K562 (cell line): ENCODE data around the gene MBD2. TPM values are rescaled to one million over a fixed set of nuclear protein-coding genes. Genes with fewer than 3 reads are reported as not detected.

Experiments
- ATAC-seq: fragments of 200-7000 bp; cut with Tn5 transposase; 3 replicates; pipeline ENCODE4 v1.9.1; 2020; ENCODE audit warnings: moderate library complexity
- BruUV-seq: library from RNA; stranded (reverse); fragments of 400-500 nt; replicated peaks from 2 replicates; lab custom pipeline; 2021; lab: Mats Ljungman, UMichigan
- CTCF ChIA-PET: fragments of 300-600 bp; formaldehyde crosslinking; extraction: SDS; loops from one replicate; lab custom pipeline; 2021; ENCODE audit warnings: low intra/inter-chr PET ratio; lab: Yijun Ruan, JAX
- POLR2A ChIA-PET: fragments of 300-600, 350-650 bp; sonication (Branson Sonifier 250); formaldehyde crosslinking; extraction: SDS; loops from one replicate; lab custom pipeline; 2021; ENCODE audit warnings: antibody characterized with exemption, inconsistent platforms; lab: Yijun Ruan, JAX
- DNase-seq, 4 experiments: peaks; one replicate each; pipeline versions ENCODE4 v3.0.0 to v3.0.0-alpha.2; 2011 to 2018; ENCODE audit warnings: low spot score in 3 of 4, mixed read lengths in 3 of 4; ENCODE audit errors: extremely low read depth in 1 of 4
- FAIRE-seq: peaks from 2 replicates; lab custom pipeline; 2011; peaks lifted over from hg19 to GRCh38; lab: Jason Lieb, UNC
- H2AFZ ChIP-seq: 2 replicates; pipeline ENCODE4 v1.6.0; 2011; ENCODE audit warnings: low read depth, low read length, control low read depth, inconsistent platforms
- H3K27ac ChIP-seq: fragments of 200-600 bp; 3 replicates; pipeline ENCODE4 v1.8.0; 2011; ENCODE audit warnings: low read depth, mild to moderate bottlenecking, control low read depth, inconsistent platforms, low read length, moderate library complexity, mixed read lengths; ENCODE audit errors: extremely low read depth
- H3K27me3 ChIP-seq, 2 experiments: fragments of 300-600 bp in 1 of 2; 2 replicates in 1 of 2; 3 replicates in 1 of 2; pipeline versions ENCODE4 v1.6.0 to v1.8.0; 2011; ENCODE audit warnings: inconsistent platforms in 2 of 2, low read length in 2 of 2, mild to moderate bottlenecking in 1 of 2, mixed read lengths in 1 of 2, moderate library complexity in 1 of 2; ENCODE audit not compliant: control insufficient read depth in 2 of 2, insufficient read depth in 2 of 2
- H3K36me3 ChIP-seq: fragments of 300-600 bp; 3 replicates; pipeline ENCODE4 v1.8.0; 2011; ENCODE audit warnings: mild to moderate bottlenecking, low read length, inconsistent platforms; ENCODE audit not compliant: control insufficient read depth, insufficient read depth
- H3K4me1 ChIP-seq, 2 experiments: fragments of 200-600 bp in 1 of 2; replicated peaks in 1 of 2; 2 replicates in 1 of 2; 3 replicates in 1 of 2; pipeline versions ENCODE4 v1.5.1 to v1.8.0; 2011; ENCODE audit warnings: inconsistent platforms in 2 of 2, low read length in 2 of 2, mild to moderate bottlenecking in 1 of 2, mixed read lengths in 1 of 2, moderate library complexity in 1 of 2; ENCODE audit not compliant: control insufficient read depth in 2 of 2, insufficient read depth in 2 of 2
- H3K4me2 ChIP-seq: 2 replicates; pipeline ENCODE4 v1.6.1; 2011; ENCODE audit warnings: low read length, control low read depth, inconsistent platforms, mixed read lengths; ENCODE audit not compliant: insufficient read depth
- H3K4me3 ChIP-seq: fragments of 200-600 bp; sonication (generic), shearing (Covaris generic); 2 replicates; pipeline ENCODE4 v1.5.1; 2016; ENCODE audit warnings: control low read depth, inconsistent platforms
- H3K79me2 ChIP-seq: fragments of 200-600 bp; 3 replicates; pipeline ENCODE4 v1.8.0; 2011; ENCODE audit warnings: low read length, inconsistent platforms; ENCODE audit not compliant: control insufficient read depth, insufficient read depth
- H3K9ac ChIP-seq, 2 experiments: 2 replicates each; pipeline versions ENCODE4 v1.6.0 to v1.6.1; 2011; ENCODE audit warnings: low read depth in 2 of 2, low read length in 2 of 2, control low read depth in 1 of 2, inconsistent platforms in 1 of 2, mild to moderate bottlenecking in 1 of 2, mixed read lengths in 1 of 2; ENCODE audit not compliant: insufficient read depth in 1 of 2
- H3K9me1 ChIP-seq: one replicate; pipeline ENCODE4 v1.6.0; 2011; ENCODE audit warnings: inconsistent platforms, mild to moderate bottlenecking, low read length, moderate library complexity; ENCODE audit not compliant: control insufficient read depth, insufficient read depth
- H3K9me3 ChIP-seq: replicated peaks from 2 replicates; pipeline ENCODE4 v1.5.1; 2011; ENCODE audit warnings: low read depth, low read length, inconsistent platforms; ENCODE audit not compliant: control insufficient read depth, insufficient read depth
- H4K20me1 ChIP-seq: replicated peaks from 2 replicates; pipeline ENCODE4 v1.6.1; 2011; ENCODE audit warnings: low read length, inconsistent platforms, mixed read lengths; ENCODE audit not compliant: control insufficient read depth, insufficient read depth
- ATF6 ChIP-seq: sonication (generic); formaldehyde crosslinking; IDR thresholded peaks from 2 replicates; pipeline ENCODE4 v1.4.0; 2020; ENCODE audit warnings: mild to moderate bottlenecking, missing genetic modification reagents
- ETS2 ChIP-seq: IDR thresholded peaks from 2 replicates; pipeline ENCODE4 v1.6.1; 2016; ENCODE audit warnings: borderline replicate concordance, missing genetic modification characterization, mild to moderate bottlenecking, moderate library complexity, missing compliant biosample characterization; ENCODE audit not compliant: poor library complexity, severe bottlenecking
- GTF2E2 ChIP-seq: fragments of 200-800 bp; sonication (Bioruptor generic); IDR thresholded peaks from 2 replicates; pipeline ENCODE4 v1.6.1; 2016; ENCODE audit warnings: missing genetic modification characterization, missing compliant biosample characterization
- NR4A1 ChIP-seq, 2 experiments: fragments of 250-450 bp in 1 of 2; fragments of 450-650 bp in 1 of 2; sonication (Bioruptor Pico) in 1 of 2; IDR thresholded peaks; 2 replicates each; pipeline versions ENCODE4 v1.4.0 to v1.6.1; 2016 to 2020; ENCODE audit warnings: mild to moderate bottlenecking in 2 of 2, missing compliant biosample characterization in 1 of 2, missing genetic modification characterization in 1 of 2, moderate library complexity in 1 of 2
- RAD21 ChIP-seq, 2 experiments: fragments of 250-450 bp in 1 of 2; fragments of 450-650 bp in 1 of 2; sonication (Bioruptor Pico) in 1 of 2; formaldehyde crosslinking in 1 of 2; IDR thresholded peaks in 1 of 2; conservative IDR thresholded peaks in 1 of 2; 2 replicates each; pipeline versions ENCODE4 v1.4.0 to v1.8.0; 2020 to 2022; ENCODE audit warnings: mild to moderate bottlenecking in 2 of 2, moderate library complexity in 1 of 2
- SPI1 ChIP-seq: IDR thresholded peaks from 2 replicates; pipeline ENCODE4 v1.6.1; 2011; ENCODE audit warnings: low read depth, low read length, control low read depth, borderline replicate concordance
- ZNF445 ChIP-seq: fragments of 250-450 bp; sonication (Bioruptor Pico); IDR thresholded peaks from 2 replicates; pipeline ENCODE4 v1.4.0; 2020; ENCODE audit warnings: low read depth, mild to moderate bottlenecking, moderate library complexity
- ZNF699 ChIP-seq: fragments of 250-450 bp; sonication (Bioruptor Pico); IDR thresholded peaks from 2 replicates; pipeline ENCODE4 v1.8.0; 2021; ENCODE audit warnings: mild to moderate bottlenecking, moderate library complexity; ENCODE audit not compliant: insufficient replicate concordance
- ZSCAN29 ChIP-seq: fragments of 450-650 bp; IDR thresholded peaks from 2 replicates; pipeline ENCODE4 v1.6.1; 2017
- WGBS: fragments of 100-300 bp; shearing (Covaris generic); methylation state at CpG from one replicate; pipeline ENCODE4 v1.1.6; 2016; ENCODE audit warnings: low coverage, mixed read lengths; ENCODE audit not compliant: insufficient coverage; ENCODE audit errors: missing lambda C conversion rate; 5-methylcytosine and 5-hydroxymethylcytosine counted together
- in situ Hi-C: fragments of 300-500 bp; cut with MboI; formaldehyde crosslinking; loops from 4 replicates; pipeline ENCODE4 v1.15.0; 2018; ENCODE audit warnings: inconsistent platforms, mixed read lengths
- intact Hi-C: fragments of 100-400 bp; cut with micrococcal nuclease; formaldehyde crosslinking; loops from 2 replicates; pipeline ENCODE4 v1.14.2; 2022
- polyA plus RNA-seq, 8 experiments: library from polyadenylated mRNA; depleted of rRNA in 4 of 8; stranded (reverse) in 5 of 8; unstranded in 3 of 8; fragments of >200 nt; fragmentation: Nextera tagmentation in 2 of 8; fragmentation: Illumina TruSeq in 1 of 8; extraction: Ambion mirVana in 2 of 8; extraction: Trizol in 1 of 8; gene quantifications; 2 replicates each; pipeline versions ENCODE4 v1.2.1 to v1.2.3, GENCODE V29; 2011 to 2014; ENCODE audit warnings: inconsistent platforms in 1 of 8, missing spikeins in 1 of 8
- total RNA-seq, 7 experiments: library from RNA; depleted of rRNA in 6 of 7; stranded (reverse); fragments of >200 nt in 6 of 7; fragmentation: Illumina TruSeq in 2 of 7; extraction: Trizol in 2 of 7; gene quantifications; 2 replicates each; pipeline versions ENCODE4 v1.2.1 to v1.2.3, GENCODE V29; 2011 to 2021; ENCODE audit warnings: low replicate concordance in 1 of 7

Gene MBD2
- total and polyA plus RNA-seq, 9 of the 15 experiments (the other 6 are each of a cell fraction or from before 2014, with no cell fraction given): 4.4 to 40.2 (median 13.9) TPM

GRCh38 chr18:54187372-54187771 is 37.1 kb downstream of the MBD2 start:
- Histone ChIP-seq H3K27me3 (no peaks in the 10 kb centered on the region), H3K9me1 (no peaks in the 10 kb centered on the region), H3K36me3 (peaks cover 14% of the 10 kb centered on the region; the same call in 2 of the 3 replicates), H4K20me1 (no peaks in the 10 kb centered on the region), H3K9ac (no peak overlapping the region), H3K4me3 (no peak overlapping the region), H2AFZ (no peak overlapping the region), H3K27ac (no peak overlapping the region), H3K4me1 (no peaks in the 10 kb centered on the region; a peak in 1 of 5 replicates), H3K9me3 (no peaks in the 10 kb centered on the region), H3K79me2 (no peaks in the 10 kb centered on the region), H3K4me2 (no peak overlapping the region)
- ChIA-PET CTCF (no interaction called here), POLR2A (no interaction called here)
- in situ Hi-C loops: no loop called here
- ATAC-seq (no peak), DNase-seq (no peak), FAIRE-seq (no peak)
- BruUV-seq: no TSS peak
- 90% methylated on average over 3 of the region's 3 CpGs for WGBS
- TF ChIP-seq SPI1 (no peak), ATF6 (no peak), RAD21 (CRISPR knock-in tag; conservative IDR thresholded peaks at IDR 0.05 in 1 of 2, IDR thresholded peaks at IDR 0.05 in 1 of 2) (no peak), ETS2 (tag) (no peak), GTF2E2 (no peak), ZSCAN29 (no peak), NR4A1 (CRISPR knock-in tag; IDR thresholded peaks at IDR 0.05) (no peak), NR4A1 (tag; IDR thresholded peaks at IDR 0.05) (no peak), ZNF699 (CRISPR knock-in tag) (no peak), ZNF445 (CRISPR knock-in tag) (no peak)
- intact Hi-C loops: no loop called here
